IMR-90 (cell line): Measurements from ENCODE around the gene SERPINI1. TPM values are rescaled to one million over a fixed set of nuclear protein-coding genes. Genes with fewer than 3 reads are reported as not detected.

Experiments used
- ATAC-seq: fragments of 200-7000 bp; cut with Tn5 transposase; 2 replicates; pipeline ENCODE4 v1.9.1; 2020; ENCODE audit warnings: low read depth, mild to moderate bottlenecking, moderate library complexity
- BruUV-seq: library from RNA; stranded (reverse); fragments of 400-500 nt; replicated peaks from 2 replicates; lab custom pipeline; 2021; lab: Mats Ljungman, UMichigan
- CTCF ChIA-PET: fragments of 300-600 bp; formaldehyde crosslinking; extraction: SDS; loops from one replicate; lab custom pipeline; 2021; ENCODE audit warnings: antibody characterized with exemption; lab: Yijun Ruan, JAX
- POLR2A ChIA-PET: fragments of 300-600 bp; sonication (Branson Sonifier 250); formaldehyde crosslinking; loops from one replicate; lab custom pipeline; 2022; ENCODE audit warnings: antibody characterized with exemption; ENCODE audit not compliant: unreplicated experiment; lab: Charles Lee
- DNase-seq: peaks from one replicate; pipeline ENCODE4 v3.0.0; 2013
- H2AFZ ChIP-seq: replicated peaks from 2 replicates; pipeline ENCODE3; 2013; ENCODE audit warnings: low read length, mild to moderate bottlenecking; ENCODE audit not compliant: poor library complexity
- H2AK5ac ChIP-seq: 2 replicates; pipeline ENCODE4 v1.6.1; 2013; ENCODE audit warnings: low read depth, low read length, inconsistent platforms
- H2AK9ac ChIP-seq: replicated peaks from 2 replicates; pipeline ENCODE3; 2013; ENCODE audit warnings: mild to moderate bottlenecking, low read depth, low read length, moderate library complexity; ENCODE audit not compliant: poor library complexity
- H2BK120ac ChIP-seq: 2 replicates; pipeline ENCODE4 v1.6.1; 2013; ENCODE audit warnings: low read depth, low read length, inconsistent platforms
- H2BK15ac ChIP-seq: 3 replicates; pipeline ENCODE4 v1.6.1; 2013; ENCODE audit warnings: low read depth, low read length, inconsistent platforms
- H2BK20ac ChIP-seq: 2 replicates; pipeline ENCODE4 v1.6.1; 2013; ENCODE audit warnings: low read depth, mild to moderate bottlenecking, inconsistent platforms, low read length, moderate library complexity
- H2BK5ac ChIP-seq: 2 replicates; pipeline ENCODE4 v1.6.1; 2013; ENCODE audit warnings: mild to moderate bottlenecking, low read depth, low read length, inconsistent platforms; ENCODE audit not compliant: poor library complexity, severe bottlenecking
- H3K14ac ChIP-seq: replicated peaks from 2 replicates; pipeline ENCODE4 v1.6.1; 2013; ENCODE audit warnings: low read depth, low read length, inconsistent platforms
- H3K18ac ChIP-seq: 2 replicates; pipeline ENCODE4 v1.6.1; 2013; ENCODE audit warnings: low read depth, low read length, control low read depth
- H3K23ac ChIP-seq: 2 replicates; pipeline ENCODE4 v1.6.1; 2013; ENCODE audit warnings: low read depth, low read length, inconsistent platforms
- H3K27ac ChIP-seq: 2 replicates; pipeline ENCODE4 v1.5.1; 2013; ENCODE audit warnings: mild to moderate bottlenecking, control low read depth, low read length; ENCODE audit not compliant: insufficient read depth
- H3K27me3 ChIP-seq: 2 replicates; pipeline ENCODE4 v1.6.1; 2013; ENCODE audit warnings: low read length; ENCODE audit not compliant: control insufficient read depth, insufficient read depth
- H3K36me3 ChIP-seq: 2 replicates; pipeline ENCODE4 v1.6.1; 2013; ENCODE audit warnings: low read length, mixed read lengths; ENCODE audit not compliant: control insufficient read depth, insufficient read depth
- H3K4ac ChIP-seq: 2 replicates; pipeline ENCODE4 v1.6.1; 2013; ENCODE audit warnings: low read depth, low read length, inconsistent platforms
- H3K4me1 ChIP-seq: 2 replicates; pipeline ENCODE4 v1.6.1; 2013; ENCODE audit warnings: low read length, mixed read lengths; ENCODE audit not compliant: control insufficient read depth, insufficient read depth
- H3K4me2 ChIP-seq: 2 replicates; pipeline ENCODE4 v1.6.1; 2013; ENCODE audit warnings: low read depth, mild to moderate bottlenecking, control low read depth, low read length, moderate library complexity
- H3K4me3 ChIP-seq: 2 replicates; pipeline ENCODE4 v1.5.1; 2013; ENCODE audit warnings: low read depth, mild to moderate bottlenecking, control low read depth, low read length, moderate library complexity; ENCODE audit not compliant: insufficient read depth
- H3K56ac ChIP-seq: 2 replicates; pipeline ENCODE4 v1.6.1; 2013; ENCODE audit warnings: low read length, inconsistent platforms; ENCODE audit not compliant: insufficient read depth; ENCODE audit errors: extremely low read depth
- H3K79me1 ChIP-seq, 2 experiments: 2 replicates each; pipeline ENCODE4 v1.6.1; 2013; ENCODE audit warnings: low read length in 2 of 2, inconsistent platforms in 1 of 2, low read depth in 1 of 2
- H3K9ac ChIP-seq: 2 replicates; pipeline ENCODE4 v1.6.1; 2013; ENCODE audit warnings: low read depth, low read length, control low read depth
- H3K9me1 ChIP-seq: 2 replicates; pipeline ENCODE4 v1.6.1; 2013; ENCODE audit warnings: low read length, inconsistent platforms; ENCODE audit not compliant: insufficient read depth
- H3K9me3 ChIP-seq: 2 replicates; pipeline ENCODE4 v1.6.1; 2013; ENCODE audit warnings: low read length; ENCODE audit not compliant: control insufficient read depth, insufficient read depth
- H4K20me1 ChIP-seq: 2 replicates; pipeline ENCODE4 v1.6.1; 2013; ENCODE audit warnings: low read length, inconsistent platforms; ENCODE audit not compliant: insufficient read depth
- H4K5ac ChIP-seq: 2 replicates; pipeline ENCODE4 v1.6.1; 2013; ENCODE audit warnings: mild to moderate bottlenecking, low read depth, low read length, control low read depth
- H4K8ac ChIP-seq, 2 experiments: 2 replicates each; pipeline ENCODE4 v1.6.1; 2013; ENCODE audit warnings: low read depth in 2 of 2, low read length in 2 of 2, control low read depth in 1 of 2, inconsistent platforms in 1 of 2
- H4K91ac ChIP-seq: 2 replicates; pipeline ENCODE4 v1.6.1; 2013; ENCODE audit warnings: low read depth, low read length, inconsistent platforms; ENCODE audit not compliant: insufficient read depth
- ELK1 ChIP-seq: fragments of 150-350 bp; IDR thresholded peaks from 2 replicates; pipeline ENCODE4 v1.6.1; 2016; ENCODE audit warnings: low read depth, mild to moderate bottlenecking, low read length, moderate library complexity, borderline replicate concordance
- WGBS, 2 experiments: methylation state at CpG; one replicate each; pipeline versions ENCODE4 v1.1.5 to v1.1.7; 2013; ENCODE audit warnings: missing lambda C conversion rate in 2 of 2; ENCODE audit not compliant: insufficient read length in 1 of 2; ENCODE audit errors: extremely low coverage in 2 of 2; 5-methylcytosine and 5-hydroxymethylcytosine counted together
- dilution Hi-C: fragments of 300-500 bp; cut with HindIII; formaldehyde crosslinking; loops from one replicate; pipeline ENCODE4 v1.14.3; 2018; ENCODE audit warnings: low sequenced_read_pairs; ENCODE audit not compliant: unreplicated experiment
- in situ Hi-C: fragments of 300-500 bp; cut with MboI; formaldehyde crosslinking; loops from 3 replicates; pipeline ENCODE4 v1.14.3; 2019; ENCODE audit warnings: low sequenced_read_pairs, inconsistent platforms, mixed read lengths
- intact Hi-C: fragments of 100-400 bp; cut with micrococcal nuclease; formaldehyde crosslinking; loops from 2 replicates; pipeline ENCODE4 v1.10.0; 2022
- polyA plus RNA-seq, 3 experiments: library from polyadenylated mRNA; depleted of rRNA; stranded (reverse); fragments of >200 nt; gene quantifications; 2 replicates each; pipeline ENCODE4 v1.2.3, GENCODE V29; 2012; ENCODE audit warnings: low replicate concordance in 1 of 3
- total RNA-seq: library from RNA; depleted of rRNA; stranded (reverse); fragments of >200 nt; gene quantifications from 2 replicates; pipeline ENCODE4 v1.2.3, GENCODE V29; 2012

SERPINI1 gene
- total and polyA plus RNA-seq, 2 of the 4 experiments (the other 2 are of a cell fraction) = 0.36 to 1.3 TPM

DNA sequence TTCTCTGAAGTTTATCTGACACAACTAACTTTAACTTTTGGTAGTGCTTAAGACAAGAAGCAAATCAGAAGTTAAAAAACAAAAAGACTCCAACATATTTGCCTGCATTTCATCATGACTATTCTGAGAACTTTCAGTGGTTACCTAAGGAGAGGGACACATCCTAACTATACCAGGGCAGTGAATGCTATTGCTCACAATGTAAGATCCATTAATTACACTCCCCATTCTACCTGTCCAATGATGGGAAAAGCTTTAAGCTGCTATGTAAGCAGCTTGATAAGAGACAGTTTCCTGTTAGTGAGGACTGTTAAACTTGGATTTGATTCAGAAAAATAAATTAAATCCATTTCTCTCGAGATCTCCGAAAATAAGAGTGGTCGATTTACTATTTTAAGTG is 37.5 kb downstream of the SERPINI1 start:
- ATAC-seq (no peak), DNase-seq (no peak)
- no peak overlapping the region for H3K4me2 ChIP-seq
- no peaks in the 10 kb centered on the region for H3K9me1 ChIP-seq
- no peak overlapping the region for H3K56ac ChIP-seq
- H4K8ac ChIP-seq = no peak overlapping the region
- no peak overlapping the region for H3K27ac ChIP-seq
- H2BK120ac ChIP-seq = no peak overlapping the region
- H3K79me1 ChIP-seq = no peaks in the 10 kb centered on the region
- H2BK15ac ChIP-seq = no peak overlapping the region
- H3K27me3 ChIP-seq = no peaks in the 10 kb centered on the region
- H3K23ac ChIP-seq = no peak overlapping the region
- in situ Hi-C loops = no loop called here
- no peak overlapping the region for H4K5ac ChIP-seq
- no peak for TF ChIP-seq ELK1
- no peak overlapping the region for H2AK5ac ChIP-seq
- CTCF ChIA-PET = no interaction called here
- H2BK20ac ChIP-seq = no peak overlapping the region
- WGBS, 2 experiments = no CpG with 5 or more reads among the region's 3 CpGs
- no peak overlapping the region for H3K18ac ChIP-seq
- no peak overlapping the region for H3K14ac ChIP-seq
- dilution Hi-C loops = no loop called here
- POLR2A ChIA-PET = interaction anchor here (0.5 kb wide), 1 partner anchor 9 kb away, joined by 3 read pairs; no protein-coding TSS in a partner anchor
- intact Hi-C loops = no loop called here
- H4K20me1 ChIP-seq = no peaks in the 10 kb centered on the region
- H3K4me3 ChIP-seq = no peak overlapping the region
- H3K9me3 ChIP-seq = peaks cover 2% of the 10 kb centered on the region; the same call in 1 of the 2 replicates
- H3K9ac ChIP-seq = no peak overlapping the region
- no peak overlapping the region for H3K4ac ChIP-seq
- H2BK5ac ChIP-seq = no peak overlapping the region
- no TSS peak for BruUV-seq
- H2AK9ac ChIP-seq = no peak overlapping the region
- H2AFZ ChIP-seq = no peak overlapping the region
- no peaks in the 10 kb centered on the region for H3K36me3 ChIP-seq
- H4K91ac ChIP-seq = no peak overlapping the region
- H3K4me1 ChIP-seq = no peaks in the 10 kb centered on the region
